GM13977 (cell line): Measurements from ENCODE around the gene ARL3.
A peak's percentile ranks its signal among the peaks of the same experiment; 100 is the strongest.

Experiments
- DNase-seq: peaks from one replicate; pipeline ENCODE4 v3.0.0; 2012; ENCODE audit warnings: low spot score
- in situ Hi-C: fragments of 300-500 bp; cut with MboI; formaldehyde crosslinking; loops from one replicate; pipeline ENCODE4 v1.12.0; 2022; ENCODE audit warnings: low sequenced_read_pairs, low pct_unique_long_range_greater_than_20kb, mixed read lengths, inconsistent platforms; ENCODE audit not compliant: unreplicated experiment
- TF ChIP-seq, protein P1 (sequence below): IDR thresholded peaks from 2 replicates; pipeline ENCODE4 v1.5.1; 2012; ENCODE audit warnings: mild to moderate bottlenecking, control low read depth; ENCODE audit not compliant: insufficient read depth; ENCODE audit errors: extremely low read depth, missing control alignments

The ARL3 gene

GRCh38 chr10:102678068-102678400 lies 36.2 kb downstream of the ARL3 start:
- TF ChIP-seq, protein P1, sequence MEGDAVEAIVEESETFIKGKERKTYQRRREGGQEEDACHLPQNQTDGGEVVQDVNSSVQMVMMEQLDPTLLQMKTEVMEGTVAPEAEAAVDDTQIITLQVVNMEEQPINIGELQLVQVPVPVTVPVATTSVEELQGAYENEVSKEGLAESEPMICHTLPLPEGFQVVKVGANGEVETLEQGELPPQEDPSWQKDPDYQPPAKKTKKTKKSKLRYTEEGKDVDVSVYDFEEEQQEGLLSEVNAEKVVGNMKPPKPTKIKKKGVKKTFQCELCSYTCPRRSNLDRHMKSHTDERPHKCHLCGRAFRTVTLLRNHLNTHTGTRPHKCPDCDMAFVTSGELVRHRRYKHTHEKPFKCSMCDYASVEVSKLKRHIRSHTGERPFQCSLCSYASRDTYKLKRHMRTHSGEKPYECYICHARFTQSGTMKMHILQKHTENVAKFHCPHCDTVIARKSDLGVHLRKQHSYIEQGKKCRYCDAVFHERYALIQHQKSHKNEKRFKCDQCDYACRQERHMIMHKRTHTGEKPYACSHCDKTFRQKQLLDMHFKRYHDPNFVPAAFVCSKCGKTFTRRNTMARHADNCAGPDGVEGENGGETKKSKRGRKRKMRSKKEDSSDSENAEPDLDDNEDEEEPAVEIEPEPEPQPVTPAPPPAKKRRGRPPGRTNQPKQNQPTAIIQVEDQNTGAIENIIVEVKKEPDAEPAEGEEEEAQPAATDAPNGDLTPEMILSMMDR = no peak
- in situ Hi-C loops = no loop called here
- DNase-seq = peak; percentile 1

DNA sequence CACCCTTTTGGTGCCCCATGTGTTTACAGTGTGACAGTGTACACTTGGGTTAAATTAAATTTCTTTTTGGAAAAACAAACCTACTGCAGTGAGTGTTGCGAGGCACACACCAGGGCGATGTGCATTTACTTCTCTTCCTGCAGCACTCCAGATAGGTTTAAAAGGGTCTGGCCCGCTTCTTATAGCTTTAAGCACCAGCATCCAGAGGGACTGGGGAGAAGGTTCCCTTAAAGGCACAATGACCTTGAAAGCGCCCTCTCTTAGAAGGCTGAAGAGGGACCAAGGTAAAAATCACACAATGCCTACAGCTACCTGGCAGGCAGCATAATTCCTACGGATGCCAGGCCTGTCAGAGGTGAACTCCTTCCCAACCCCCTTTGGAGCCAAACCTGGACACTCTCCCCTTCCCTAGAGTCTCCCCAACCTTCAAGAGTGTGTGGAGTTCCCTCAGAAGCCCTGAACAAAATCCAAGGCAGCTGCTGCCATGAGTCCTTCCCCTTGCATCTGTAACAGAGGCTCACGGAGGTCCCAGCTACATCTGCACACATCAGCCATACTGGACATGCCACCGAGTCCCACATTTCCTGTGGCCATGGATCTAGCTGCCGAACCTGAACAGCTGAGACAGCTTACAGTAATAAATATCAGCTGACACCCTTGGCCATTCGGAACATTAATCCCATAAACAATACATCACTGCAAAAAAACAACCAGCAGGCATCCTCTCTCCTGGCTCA lies 36.7 kb downstream of the ARL3 start:
- in situ Hi-C loops = no loop called here
- DNase-seq = peak; percentile 2
- TF ChIP-seq, protein P1 = no peak

DNA sequence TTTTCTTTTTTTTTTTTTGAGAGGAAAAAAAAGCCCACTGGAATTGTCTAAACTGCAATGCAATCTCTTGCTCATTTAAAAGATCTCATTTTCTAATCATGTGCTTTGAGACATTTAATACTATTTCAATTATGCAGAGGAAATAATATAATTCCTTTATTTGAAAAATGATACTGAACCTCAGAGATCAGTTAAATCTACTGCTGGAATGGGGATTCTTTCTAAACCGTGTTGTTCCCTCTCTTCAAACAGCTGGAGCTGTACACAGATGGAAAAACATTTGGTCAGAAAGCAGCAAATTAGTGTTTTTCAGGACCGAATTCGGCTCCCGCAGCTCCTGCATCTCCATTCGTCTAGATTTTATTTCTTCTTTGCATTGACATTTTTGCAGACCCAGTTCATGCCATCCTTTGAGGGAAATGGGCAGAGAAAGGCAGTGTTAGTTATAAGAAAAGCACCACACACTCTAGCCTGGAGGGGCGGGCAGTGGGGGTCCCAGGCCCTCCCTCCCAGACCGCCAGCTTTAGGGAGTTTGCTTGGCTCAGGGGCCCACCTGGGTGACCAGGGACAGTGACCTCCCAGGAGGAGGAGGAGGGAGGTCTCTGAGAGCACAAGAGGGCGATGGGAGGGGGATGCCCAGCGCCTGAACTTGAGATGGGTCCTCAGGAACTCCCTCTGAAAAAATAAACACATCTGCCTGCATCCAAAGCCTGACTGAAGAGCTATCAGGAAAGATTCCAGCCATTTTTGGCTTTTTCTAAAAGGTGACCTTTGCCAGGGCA lies 37.5 kb downstream of the ARL3 start:
- peak; percentile 3 for DNase-seq
- TF ChIP-seq, protein P1 = no peak
- in situ Hi-C loops = no loop called here

DNA sequence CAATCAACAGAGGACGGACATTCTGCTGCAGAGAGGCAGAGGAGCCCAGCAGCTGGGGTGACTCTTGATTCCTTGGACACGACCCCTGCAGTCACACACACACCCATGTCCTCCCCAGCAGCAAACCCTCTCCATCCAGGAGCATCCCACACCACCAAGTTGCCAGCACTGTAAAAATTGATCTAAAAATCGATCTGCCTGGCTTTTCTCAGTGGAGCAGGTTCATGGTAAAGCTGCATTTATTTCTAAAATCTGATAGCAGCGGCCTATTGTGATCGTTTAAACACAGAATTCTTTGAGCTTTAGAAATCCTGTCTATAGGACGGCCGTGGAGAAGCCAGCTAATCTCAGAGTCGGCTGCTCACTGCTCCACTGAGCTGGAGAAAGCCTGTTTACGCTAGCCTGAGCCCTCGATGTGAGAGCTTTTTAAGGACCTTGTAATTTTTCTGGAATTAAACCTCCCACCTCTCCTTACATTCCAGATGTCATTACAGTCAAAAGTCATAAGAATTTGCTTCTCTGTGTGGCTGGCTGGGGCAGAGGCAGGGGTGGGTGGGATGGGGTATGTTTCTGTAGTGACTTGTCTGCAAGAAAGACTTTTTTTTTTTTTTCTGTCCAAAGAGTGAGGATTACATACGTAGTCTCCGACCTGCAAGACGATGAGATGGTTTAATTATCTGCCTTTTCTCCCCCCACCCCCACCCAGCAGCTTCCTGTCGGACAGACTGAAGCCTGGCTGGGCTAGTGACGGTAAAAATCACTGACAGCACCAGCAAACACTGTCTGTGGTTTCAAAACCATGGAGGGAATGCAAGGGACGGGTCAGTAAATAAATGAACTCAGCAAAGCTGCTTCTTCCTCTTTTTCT lies 38.3 kb downstream of the ARL3 start:
- in situ Hi-C loops = no loop called here
- TF ChIP-seq, protein P1 = no peak
- peak; percentile 24 for DNase-seq

DNA sequence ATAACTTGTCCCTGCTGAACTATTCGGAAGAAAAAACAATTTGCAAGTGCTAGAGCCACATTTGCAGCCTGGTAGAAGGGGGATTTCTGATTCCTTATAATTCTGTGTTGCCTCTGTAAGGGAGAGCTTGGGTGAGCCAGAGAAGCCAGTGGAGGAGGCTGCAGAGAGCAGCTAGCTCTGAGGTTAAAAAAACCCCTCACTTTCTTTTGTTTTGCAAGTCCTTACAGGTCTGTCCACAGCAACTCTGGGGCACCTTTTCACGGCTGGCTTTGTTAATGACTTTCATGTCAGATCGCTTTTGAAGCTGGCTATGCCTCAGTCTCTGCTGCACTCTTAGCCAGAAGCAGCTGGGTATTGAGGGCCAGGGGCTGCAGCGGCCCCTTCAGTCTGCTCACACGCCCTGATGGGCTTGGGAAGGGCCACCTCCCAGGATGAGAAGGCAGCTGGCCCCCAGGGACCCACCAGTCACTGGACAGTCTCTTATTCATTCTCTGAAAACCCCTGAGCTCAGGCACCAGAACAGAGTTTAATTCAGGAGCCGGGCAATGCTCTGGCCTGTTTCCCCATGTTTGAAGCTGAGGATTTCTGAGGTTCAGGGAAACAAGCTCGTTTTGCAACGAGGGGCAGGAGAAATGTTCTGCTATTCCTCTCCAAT lies 39.1 kb downstream of the ARL3 start:
- in situ Hi-C loops = no loop called here
- peak; percentile 56 for DNase-seq
- TF ChIP-seq, protein P1 = no peak

DNA sequence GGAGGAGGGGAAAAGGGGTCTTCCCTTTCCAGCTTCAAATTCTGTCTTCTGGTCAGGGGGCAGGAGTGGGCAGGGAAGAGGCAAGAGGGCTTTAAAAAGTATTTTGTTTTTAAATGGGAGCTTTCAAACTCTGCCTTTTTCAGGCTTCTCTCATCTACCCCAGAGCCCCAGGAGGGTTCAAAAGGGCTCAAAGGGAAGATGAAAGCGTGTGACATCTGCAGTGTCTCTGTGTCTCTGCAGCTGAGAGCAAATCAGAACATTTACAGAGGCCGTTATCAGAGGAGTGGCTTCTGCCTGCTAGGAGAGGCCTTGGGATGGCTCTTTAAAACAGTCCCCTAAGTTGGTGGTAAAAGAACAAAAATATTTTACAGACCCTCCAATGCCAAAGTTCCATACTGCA lies 39.6 kb downstream of the ARL3 start:
- no peak for DNase-seq
- TF ChIP-seq, protein P1 = no peak
- in situ Hi-C loops = no loop called here
